HepG2 (cell line): ENCODE measurements around the gene PLCD4. TPM values are rescaled to one million over a fixed set of nuclear protein-coding genes. Genes with fewer than 3 reads are reported as not detected.

Experiments used
- ATAC-seq: fragments of 200-7000 bp; cut with Tn5 transposase; 3 replicates; pipeline ENCODE4 v1.9.1; 2020; ENCODE audit warnings: mild to moderate bottlenecking, moderate library complexity
- BruUV-seq: library from RNA; stranded (reverse); fragments of 400-500 nt; replicated peaks from 2 replicates; lab custom pipeline; 2021; lab: Mats Ljungman, UMichigan
- CTCF ChIA-PET: fragments of 300-600 bp; formaldehyde crosslinking; extraction: SDS; loops from one replicate; lab custom pipeline; 2021; ENCODE audit warnings: low total read pairs, inconsistent platforms, low intra/inter-chr PET ratio; lab: Yijun Ruan, JAX
- POLR2A ChIA-PET: fragments of 350-600 bp; sonication (Branson Sonifier 250); formaldehyde crosslinking; loops from one replicate; lab custom pipeline; 2020; ENCODE audit warnings: antibody characterized with exemption, inconsistent platforms; lab: Yijun Ruan, JAX
- DNase-seq: peaks from one replicate; pipeline ENCODE4 v3.0.0-alpha.2; 2015; ENCODE audit warnings: low spot score
- FAIRE-seq: peaks from 3 replicates; lab custom pipeline; 2011; peaks lifted over from hg19 to GRCh38; lab: Jason Lieb, UNC
- H2AFZ ChIP-seq: one replicate; pipeline ENCODE4 v1.6.1; 2011; ENCODE audit warnings: low read length, inconsistent platforms
- H3K27ac ChIP-seq: fragments of 300-600 bp; 3 replicates; pipeline ENCODE4 v1.8.0; 2011; ENCODE audit warnings: mixed run types, mild to moderate bottlenecking, mixed read lengths, low read length, inconsistent platforms; ENCODE audit not compliant: insufficient read depth; ENCODE audit errors: extremely low read length
- H3K27me3 ChIP-seq, 2 experiments: fragments of 200-600 bp in 1 of 2; 2 replicates in 1 of 2; 3 replicates in 1 of 2; pipeline versions ENCODE4 v1.6.0 to v1.8.0; 2011; ENCODE audit warnings: low read length in 2 of 2, mild to moderate bottlenecking in 2 of 2, moderate library complexity in 2 of 2, inconsistent platforms in 1 of 2; ENCODE audit not compliant: insufficient read depth in 2 of 2, control insufficient read depth in 1 of 2
- H3K36me3 ChIP-seq, 2 experiments: fragments of 200-600 bp in 1 of 2; replicated peaks in 1 of 2; 2 replicates in 1 of 2; 3 replicates in 1 of 2; pipeline versions ENCODE4 v1.5.1 to v1.8.0; 2011; ENCODE audit warnings: low read length in 2 of 2, inconsistent platforms in 1 of 2; ENCODE audit not compliant: insufficient read depth in 2 of 2, control insufficient read depth in 1 of 2
- H3K4me1 ChIP-seq: 2 replicates; pipeline ENCODE4 v1.5.1; 2012; ENCODE audit warnings: low read length, inconsistent platforms; ENCODE audit not compliant: insufficient read depth
- H3K4me2 ChIP-seq: 2 replicates; pipeline ENCODE4 v1.6.0; 2011; ENCODE audit warnings: low read depth, low read length, inconsistent platforms
- H3K4me3 ChIP-seq, 3 experiments: fragments of 200-600 bp in 1 of 3; sonication (generic), shearing (Covaris generic) in 1 of 3; replicated peaks in 1 of 3; 2 replicates each; pipeline ENCODE4 v1.5.1; 2011 to 2016; ENCODE audit warnings: low read length in 3 of 3, inconsistent platforms in 2 of 3, low read depth in 2 of 3, mild to moderate bottlenecking in 2 of 3, control low read depth in 1 of 3, mixed read lengths in 1 of 3; ENCODE audit not compliant: insufficient read depth in 1 of 3
- H3K79me2 ChIP-seq: one replicate; pipeline ENCODE4 v1.6.1; 2011; ENCODE audit warnings: low read length, inconsistent platforms; ENCODE audit not compliant: insufficient read depth
- H3K9ac ChIP-seq: 2 replicates; pipeline ENCODE4 v1.6.0; 2011; ENCODE audit warnings: mild to moderate bottlenecking, low read depth, low read length, inconsistent platforms; ENCODE audit not compliant: insufficient read depth
- H3K9me3 ChIP-seq: 2 replicates; pipeline ENCODE4 v1.5.1; 2012; ENCODE audit warnings: mild to moderate bottlenecking, low read length
- H4K20me1 ChIP-seq: 2 replicates; pipeline ENCODE4 v1.6.0; 2011; ENCODE audit warnings: inconsistent platforms, mild to moderate bottlenecking, low read length, moderate library complexity; ENCODE audit not compliant: insufficient read depth
- CEBPB ChIP-seq: IDR thresholded peaks from 2 replicates; pipeline ENCODE4 v1.6.1; 2011; ENCODE audit warnings: low read depth, low read length, improper control_type of control experiment, borderline replicate concordance
- CEBPG ChIP-seq: IDR thresholded peaks from 2 replicates; pipeline ENCODE4 v1.6.1; 2016
- MAFK ChIP-seq, 2 experiments: IDR thresholded peaks in 1 of 2; conservative IDR thresholded peaks in 1 of 2; 2 replicates each; pipeline ENCODE4 v1.6.1; 2011; ENCODE audit warnings: improper control_type of control experiment in 2 of 2, low read length in 2 of 2
- ONECUT2 ChIP-seq: sonication (generic); formaldehyde crosslinking; IDR thresholded peaks from 2 replicates; pipeline ENCODE4 v1.4.0; 2020; ENCODE audit warnings: missing genetic modification reagents
- POLR2AphosphoS5 ChIP-seq: IDR thresholded peaks from 2 replicates; pipeline ENCODE4 v1.6.1; 2012; ENCODE audit warnings: low read depth, low read length
- PRDM15 ChIP-seq: sonication (generic); formaldehyde crosslinking; IDR thresholded peaks from 2 replicates; pipeline ENCODE4 v1.4.0; 2020; ENCODE audit warnings: missing genetic modification reagents
- RBFOX2 ChIP-seq: fragments of 200-400 bp; formaldehyde crosslinking; IDR thresholded peaks from 2 replicates; pipeline ENCODE4 v1.6.1; 2017; ENCODE audit warnings: low read depth, mild to moderate bottlenecking, low read length
- SIX4 ChIP-seq: sonication (generic); formaldehyde crosslinking; IDR thresholded peaks from 2 replicates; pipeline ENCODE4 v1.4.0; 2020; ENCODE audit warnings: missing genetic modification reagents
- ZFP36L1 ChIP-seq: sonication (generic); formaldehyde crosslinking; IDR thresholded peaks from 2 replicates; pipeline ENCODE4 v1.8.0; 2022; ENCODE audit warnings: mild to moderate bottlenecking, missing genetic modification reagents, moderate library complexity
- WGBS: methylation state at CpG from one replicate; pipeline ENCODE4 v1.1.6; 2017; ENCODE audit warnings: low lambda C conversion rate; 5-methylcytosine and 5-hydroxymethylcytosine counted together
- in situ Hi-C: cut with HindIII; loops from 2 replicates; pipeline ENCODE4 v1.10.0; 2017; ENCODE audit warnings: low pct_unique_long_range_greater_than_20kb; ENCODE audit not compliant: extremely low pct_ligation_motif_present
- intact Hi-C: fragments of 100-400 bp; cut with micrococcal nuclease; formaldehyde crosslinking; loops from one replicate; pipeline ENCODE4 v1.10.0; 2022; ENCODE audit not compliant: unreplicated experiment
- polyA plus RNA-seq, 8 experiments: library from polyadenylated mRNA; depleted of rRNA in 3 of 8; stranded (reverse) in 7 of 8; unstranded in 1 of 8; fragments of >200 nt; fragmentation: Illumina TruSeq in 4 of 8; extraction: Trizol in 4 of 8; gene quantifications; 2 replicates each; pipeline versions ENCODE4 v1.2.1 to v1.2.3, GENCODE V29; 2011 to 2016; ENCODE audit warnings: low read depth in 4 of 8, missing spikeins in 1 of 8, mixed read lengths in 1 of 8; ENCODE audit not compliant: insufficient read depth in 1 of 8
- total RNA-seq, 5 experiments: library from RNA; depleted of rRNA; stranded (reverse); fragments of >200 nt; fragmentation: Illumina TruSeq; extraction: Trizol; gene quantifications; 2 replicates each; pipeline ENCODE4 v1.2.3, GENCODE V29; 2016; ENCODE audit warnings: low read depth in 1 of 5
- TF ChIP-seq, protein P1 (sequence below): IDR thresholded peaks from 2 replicates; pipeline ENCODE4 v1.6.1; 2018; ENCODE audit warnings: missing genetic modification reagents, mild to moderate bottlenecking, missing compliant biosample characterization

Gene PLCD4
- total and polyA plus RNA-seq, 2 of the 13 experiments (the other 11 are each of a cell fraction or from before 2014, with no cell fraction given), result 0.26 TPM; not detected in 1

DNA sequence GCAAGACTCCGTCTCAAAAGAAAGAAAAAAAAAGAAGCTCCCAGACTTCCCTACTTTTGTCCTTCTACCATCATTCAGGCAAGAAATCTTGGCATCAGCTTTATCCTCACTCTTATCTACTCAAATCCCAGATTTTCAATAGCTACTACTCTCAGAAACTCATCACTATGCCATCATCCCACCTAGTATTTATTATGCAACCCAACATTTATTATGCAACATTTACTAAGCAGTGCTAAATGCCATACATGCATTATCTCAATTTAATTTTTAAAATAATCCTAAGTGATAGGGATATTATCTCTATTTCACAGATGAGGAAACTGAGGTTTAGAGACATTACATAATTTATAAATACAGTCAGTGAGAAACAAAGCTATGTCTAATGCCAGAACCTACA lies 43.6 kb upstream of the PLCD4 start:
- ChIA-PET POLR2A (no interaction called here), CTCF (no interaction called here)
- Histone ChIP-seq H3K79me2 (peaks cover 61% of the 10 kb centered on the region), H4K20me1 (peaks cover 3% of the 10 kb centered on the region; the same call in 1 of the 2 replicates), H3K4me1 (peaks cover 43% of the 10 kb centered on the region), H3K9me3 (no peaks in the 10 kb centered on the region), H3K36me3 (peaks cover 3 to 38% of the 10 kb centered on the region in 2 experiments; a peak in 4 of 5 replicates), H3K4me3 (no peak overlapping the region), H3K4me2 (0 out of 2 replicates have a peak overlapping the region, but pooled peaks have one; percentile 2), H3K27ac (no peak overlapping the region), H3K9ac (no peak overlapping the region), H2AFZ (no peak overlapping the region), H3K27me3 (no peaks in the 10 kb centered on the region)
- DNase-seq (no peak), FAIRE-seq (no peak), ATAC-seq (no peak)
- BruUV-seq, result no TSS peak
- intact Hi-C loops, result loop anchor here (10.0 kb wide), 1 partner anchor 269 kb away; the partner anchor contains the start of gene TMBIM1
- in situ Hi-C loops, result no loop called here
- TF ChIP-seq RBFOX2, result 0 out of 2 replicates have a peak, but pooled peaks have one; percentile 14
- no peak for TF ChIP-seq ZFP36L1 (CRISPR knock-in tag)
- no peak for TF ChIP-seq ONECUT2 (CRISPR knock-in tag)
- TF ChIP-seq CEBPG (CRISPR knock-in tag), result 0 out of 2 replicates have a peak, but pooled peaks have one; percentile 31
- peak; percentile 74; the same call in 1 of the 2 replicates for TF ChIP-seq CEBPB
- whole genome bisulfite sequencing, result 96% methylated on average over 1 of the region's 1 CpG

- Histone ChIP-seq H3K27ac (no peak overlapping the region), H3K36me3 (peaks cover 0 to 24% of the 10 kb centered on the region in 2 experiments; a peak in 4 of 5 replicates), H3K4me2 (peak overlapping the region; percentile 94), H3K4me3 (peak overlapping the region in 1 of 3 experiments; percentile 70; a peak in 3 of 6 replicates), H3K9me3 (no peaks in the 10 kb centered on the region), H4K20me1 (peaks cover 12% of the 10 kb centered on the region), H2AFZ (no peak overlapping the region), H3K79me2 (peaks cover 79% of the 10 kb centered on the region), H3K4me1 (peaks cover 55% of the 10 kb centered on the region), H3K9ac (peak overlapping the region; percentile 86; the same call in 1 of the 2 replicates), H3K27me3 (peaks cover 0 to 6% of the 10 kb centered on the region in 2 experiments; a peak in 1 of 5 replicates)
- BruUV-seq, result no TSS peak
- FAIRE-seq, result no peak
- no peak for DNase-seq
- no peak for ATAC-seq
- intact Hi-C loops (loop anchor here (5.0 to 10.0 kb wide), 2 partner anchors 169 to 271 kb away; partner anchors contain the start of genes CTDSP1 and TMBIM1), in situ Hi-C loops (no loop called here)
- POLR2A ChIA-PET, result no interaction called here
- TF ChIP-seq PRDM15 (CRISPR knock-in tag) (no peak), MAFK (conservative IDR thresholded peaks at IDR 0.05 in 1 of 2, IDR thresholded peaks at IDR 0.05 in 1 of 2; ENCODE audit: low read length in 2 of 2) (0 out of 4 replicates have a peak, but pooled peaks of 1 of the 2 experiments have one; percentile 5), SIX4 (CRISPR knock-in tag) (no peak), POLR2AphosphoS5 (no peak)
- TF ChIP-seq, protein P1, sequence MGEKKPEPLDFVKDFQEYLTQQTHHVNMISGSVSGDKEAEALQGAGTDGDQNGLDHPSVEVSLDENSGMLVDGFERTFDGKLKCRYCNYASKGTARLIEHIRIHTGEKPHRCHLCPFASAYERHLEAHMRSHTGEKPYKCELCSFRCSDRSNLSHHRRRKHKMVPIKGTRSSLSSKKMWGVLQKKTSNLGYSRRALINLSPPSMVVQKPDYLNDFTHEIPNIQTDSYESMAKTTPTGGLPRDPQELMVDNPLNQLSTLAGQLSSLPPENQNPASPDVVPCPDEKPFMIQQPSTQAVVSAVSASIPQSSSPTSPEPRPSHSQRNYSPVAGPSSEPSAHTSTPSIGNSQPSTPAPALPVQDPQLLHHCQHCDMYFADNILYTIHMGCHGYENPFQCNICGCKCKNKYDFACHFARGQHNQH (CRISPR knock-in tag), result no peak
- WGBS, result 91% methylated on average over 1 of the region's 1 CpG
- CTCF ChIA-PET, result no interaction called here
Observed at GRCh38 chr2:218566296-218566695, 41.4 kb upstream of the PLCD4 start.
